DMS 273 (cell line): ENCODE data around the gene NPM3.
A peak's percentile ranks its signal among the peaks of the same experiment; 100 is the strongest.

Source experiments
- DNase-seq: peaks from one replicate; lab custom pipeline; 2025; ENCODE audit not compliant: unreplicated experiment; lab: John Stamatoyannopoulos, UW

Gene NPM3

GRCh38 chr10:101775273-101776160 is 7.7 kb downstream of the NPM3 start, which contains the start of gene FGF8:
Gene FGF8, minus strand, starts transcription at chr10:101776114. Its CDS starts 214 bp downstream, at chr10:101775900.
- peak; percentile 25 for DNase-seq

- no peak for DNase-seq
Measured at GRCh38 chr10:101774589-101775272, 8.5 kb downstream of the NPM3 start.

- DNase-seq: no peak
Measured at GRCh38 chr10:101773923-101774588, 9.2 kb downstream of the NPM3 start.

- DNase-seq: no peak
Measured at GRCh38 chr10:101772895-101773761, 10.1 kb downstream of the NPM3 start.

GRCh38 chr10:101772017-101772894 is 11.0 kb downstream of the NPM3 start:
- DNase-seq: no peak

GRCh38 chr10:101771380-101771779 is 11.9 kb downstream of the NPM3 start:
- no peak for DNase-seq

- DNase-seq: no peak
Measured at GRCh38 chr10:101770331-101771215, 12.7 kb downstream of the NPM3 start.

- DNase-seq: peak; percentile 14
Measured at GRCh38 chr10:101769541-101770180, 13.6 kb downstream of the NPM3 start.

- DNase-seq: no peak
Measured at GRCh38 chr10:101768791-101769170, 14.5 kb downstream of the NPM3 start.

GRCh38 chr10:101767966-101768790 is 15.1 kb downstream of the NPM3 start:
- DNase-seq: no peak

GRCh38 chr10:101767600-101767945 is 15.7 kb downstream of the NPM3 start:
- no peak for DNase-seq

- no peak for DNase-seq
Measured at GRCh38 chr10:101766753-101767599, 16.3 kb downstream of the NPM3 start.

- no peak for DNase-seq
Measured at GRCh38 chr10:101766306-101766705, 16.9 kb downstream of the NPM3 start.

- DNase-seq: no peak
Measured at GRCh38 chr10:101763141-101763846, 20.0 kb downstream of the NPM3 start.

GRCh38 chr10:101762736-101763135 is 20.5 kb downstream of the NPM3 start:
- no peak for DNase-seq

GRCh38 chr10:101761226-101761625 is 22.0 kb downstream of the NPM3 start:
- DNase-seq: no peak
